ENCODE results near the gene CNDP2. TPM values are rescaled to one million over a fixed set of nuclear protein-coding genes. Genes with fewer than 3 reads are reported as not detected.

The CNDP2 gene
- total RNA-seq, 4 donors from 2014 or later, result 71.8 to 87.8 (median 81.5) TPM

- H3K36me3 ChIP-seq, result no peaks in the 10 kb centered on the region
- TF ChIP-seq POLR2A (IDR thresholded peaks at IDR 0.05) (no peak), CTCF (IDR thresholded peaks at IDR 0.05) (no peak), EP300 (IDR thresholded peaks at IDR 0.05) (no peak)
- DNase-seq (ENCODE audit: low spot score in 2 of 2), result no peak
- H3K4me1 ChIP-seq, result peaks cover 0 to 6% (median 2%) of the 10 kb centered on the region in 4 donors
- no peak overlapping the region for H3K4me3 ChIP-seq
- H3K9me3 ChIP-seq, result no peaks in the 10 kb centered on the region
- no peak overlapping the region for H3K27ac ChIP-seq
- WGBS, 2 donors, result 84% methylated on average over 11 of the region's 11 CpGs
- peaks cover 0 to 27% of the 10 kb centered on the region in 2 donors for H3K27me3 ChIP-seq
Observed at GRCh38 chr18:74451148-74451547, 45.0 kb upstream of the CNDP2 start.

GRCh38 chr18:74453016-74453566 is 43.1 kb upstream of the CNDP2 start:
- Histone ChIP-seq H3K9me3 (no peaks in the 10 kb centered on the region), H3K4me1 (peaks cover 0 to 24% (median 12%) of the 10 kb centered on the region in 4 donors), H3K27me3 (peaks cover 0 to 44% of the 10 kb centered on the region in 2 donors), H3K4me3 (no peak overlapping the region), H3K36me3 (no peaks in the 10 kb centered on the region), H3K27ac (no peak overlapping the region)
- TF ChIP-seq POLR2A (IDR thresholded peaks at IDR 0.05) (no peak), EP300 (IDR thresholded peaks at IDR 0.05) (no peak), CTCF (IDR thresholded peaks at IDR 0.05) (no peak)
- no peak for DNase-seq (ENCODE audit: low spot score in 2 of 2)
- WGBS, 2 donors, result 59 to 61% methylated on average over 7 of the region's 7 CpGs

GRCh38 chr18:74453642-74454198 is 42.4 kb upstream of the CNDP2 start:
- peaks cover 0 to 26% (median 12%) of the 10 kb centered on the region in 4 donors for H3K4me1 ChIP-seq
- H3K27ac ChIP-seq, result no peak overlapping the region
- TF ChIP-seq EP300 (IDR thresholded peaks at IDR 0.05), result no peak
- TF ChIP-seq CTCF (IDR thresholded peaks at IDR 0.05), result no peak
- no peak for TF ChIP-seq POLR2A (IDR thresholded peaks at IDR 0.05)
- DNase-seq (ENCODE audit: low spot score in 2 of 2), result no peak
- 85 to 88% methylated on average over 6 of the region's 6 CpGs for WGBS, 2 donors
- no peaks in the 10 kb centered on the region for H3K9me3 ChIP-seq
- H3K4me3 ChIP-seq, result no peak overlapping the region
- H3K36me3 ChIP-seq, result no peaks in the 10 kb centered on the region
- peaks cover 0 to 46% of the 10 kb centered on the region in 2 donors for H3K27me3 ChIP-seq

- TF ChIP-seq EP300 (IDR thresholded peaks at IDR 0.05) (no peak), CTCF (IDR thresholded peaks at IDR 0.05) (no peak), POLR2A (IDR thresholded peaks at IDR 0.05) (no peak)
- Histone ChIP-seq H3K27ac (no peak overlapping the region), H3K4me3 (no peak overlapping the region), H3K27me3 (peaks cover 0 to 46% of the 10 kb centered on the region in 2 donors), H3K9me3 (no peaks in the 10 kb centered on the region), H3K4me1 (peaks cover 0 to 26% (median 12%) of the 10 kb centered on the region in 4 donors), H3K36me3 (no peaks in the 10 kb centered on the region)
- 56 to 63% methylated on average over 9 of the region's 9 CpGs for WGBS, 2 donors
- no peak for DNase-seq (ENCODE audit: low spot score in 2 of 2)
Observed at GRCh38 chr18:74454279-74454751, 41.8 kb upstream of the CNDP2 start.

- WGBS, 2 donors, result 91 to 97% methylated on average over 10 of the region's 10 CpGs
- Histone ChIP-seq H3K9me3 (no peaks in the 10 kb centered on the region), H3K36me3 (no peaks in the 10 kb centered on the region), H3K27ac (no peak overlapping the region), H3K27me3 (peaks cover 0 to 46% of the 10 kb centered on the region in 2 donors), H3K4me1 (peaks cover 0 to 26% (median 12%) of the 10 kb centered on the region in 4 donors), H3K4me3 (no peak overlapping the region)
- no peak for TF ChIP-seq EP300 (IDR thresholded peaks at IDR 0.05)
- no peak for TF ChIP-seq POLR2A (IDR thresholded peaks at IDR 0.05)
- no peak for TF ChIP-seq CTCF (IDR thresholded peaks at IDR 0.05)
- DNase-seq (ENCODE audit: low spot score in 2 of 2), result no peak
Observed at GRCh38 chr18:74455386-74455785, 40.8 kb upstream of the CNDP2 start.
